K562 (cell line): ENCODE results near the gene CHN2. TPM values are rescaled to one million over a fixed set of nuclear protein-coding genes. Genes with fewer than 3 reads are reported as not detected.

Source experiments
- ATAC-seq: fragments of 200-7000 bp; cut with Tn5 transposase; 3 replicates; pipeline ENCODE4 v1.9.1; 2020; ENCODE audit warnings: moderate library complexity
- BruUV-seq: library from RNA; stranded (reverse); fragments of 400-500 nt; replicated peaks from 2 replicates; lab custom pipeline; 2021; lab: Mats Ljungman, UMichigan
- CTCF ChIA-PET: fragments of 300-600 bp; formaldehyde crosslinking; extraction: SDS; loops from one replicate; lab custom pipeline; 2021; ENCODE audit warnings: low intra/inter-chr PET ratio; lab: Yijun Ruan, JAX
- POLR2A ChIA-PET: fragments of 300-600, 350-650 bp; sonication (Branson Sonifier 250); formaldehyde crosslinking; extraction: SDS; loops from one replicate; lab custom pipeline; 2021; ENCODE audit warnings: antibody characterized with exemption, inconsistent platforms; lab: Yijun Ruan, JAX
- DNase-seq, 4 experiments: peaks; one replicate each; pipeline versions ENCODE4 v3.0.0 to v3.0.0-alpha.2; 2011 to 2018; ENCODE audit warnings: low spot score in 3 of 4, mixed read lengths in 3 of 4; ENCODE audit errors: extremely low read depth in 1 of 4
- FAIRE-seq: peaks from 2 replicates; lab custom pipeline; 2011; peaks lifted over from hg19 to GRCh38; lab: Jason Lieb, UNC
- H2AFZ ChIP-seq: 2 replicates; pipeline ENCODE4 v1.6.0; 2011; ENCODE audit warnings: low read depth, low read length, control low read depth, inconsistent platforms
- H3K27ac ChIP-seq: fragments of 200-600 bp; 3 replicates; pipeline ENCODE4 v1.8.0; 2011; ENCODE audit warnings: low read depth, mild to moderate bottlenecking, control low read depth, inconsistent platforms, low read length, moderate library complexity, mixed read lengths; ENCODE audit errors: extremely low read depth
- H3K27me3 ChIP-seq, 2 experiments: fragments of 300-600 bp in 1 of 2; 2 replicates in 1 of 2; 3 replicates in 1 of 2; pipeline versions ENCODE4 v1.6.0 to v1.8.0; 2011; ENCODE audit warnings: inconsistent platforms in 2 of 2, low read length in 2 of 2, mild to moderate bottlenecking in 1 of 2, mixed read lengths in 1 of 2, moderate library complexity in 1 of 2; ENCODE audit not compliant: control insufficient read depth in 2 of 2, insufficient read depth in 2 of 2
- H3K36me3 ChIP-seq: fragments of 300-600 bp; 3 replicates; pipeline ENCODE4 v1.8.0; 2011; ENCODE audit warnings: mild to moderate bottlenecking, low read length, inconsistent platforms; ENCODE audit not compliant: control insufficient read depth, insufficient read depth
- H3K4me1 ChIP-seq, 2 experiments: fragments of 200-600 bp in 1 of 2; replicated peaks in 1 of 2; 2 replicates in 1 of 2; 3 replicates in 1 of 2; pipeline versions ENCODE4 v1.5.1 to v1.8.0; 2011; ENCODE audit warnings: inconsistent platforms in 2 of 2, low read length in 2 of 2, mild to moderate bottlenecking in 1 of 2, mixed read lengths in 1 of 2, moderate library complexity in 1 of 2; ENCODE audit not compliant: control insufficient read depth in 2 of 2, insufficient read depth in 2 of 2
- H3K4me2 ChIP-seq: 2 replicates; pipeline ENCODE4 v1.6.1; 2011; ENCODE audit warnings: low read length, control low read depth, inconsistent platforms, mixed read lengths; ENCODE audit not compliant: insufficient read depth
- H3K4me3 ChIP-seq: fragments of 200-600 bp; sonication (generic), shearing (Covaris generic); 2 replicates; pipeline ENCODE4 v1.5.1; 2016; ENCODE audit warnings: control low read depth, inconsistent platforms
- H3K79me2 ChIP-seq: fragments of 200-600 bp; 3 replicates; pipeline ENCODE4 v1.8.0; 2011; ENCODE audit warnings: low read length, inconsistent platforms; ENCODE audit not compliant: control insufficient read depth, insufficient read depth
- H3K9ac ChIP-seq, 2 experiments: 2 replicates each; pipeline versions ENCODE4 v1.6.0 to v1.6.1; 2011; ENCODE audit warnings: low read depth in 2 of 2, low read length in 2 of 2, control low read depth in 1 of 2, inconsistent platforms in 1 of 2, mild to moderate bottlenecking in 1 of 2, mixed read lengths in 1 of 2; ENCODE audit not compliant: insufficient read depth in 1 of 2
- H3K9me1 ChIP-seq: one replicate; pipeline ENCODE4 v1.6.0; 2011; ENCODE audit warnings: inconsistent platforms, mild to moderate bottlenecking, low read length, moderate library complexity; ENCODE audit not compliant: control insufficient read depth, insufficient read depth
- H3K9me3 ChIP-seq: replicated peaks from 2 replicates; pipeline ENCODE4 v1.5.1; 2011; ENCODE audit warnings: low read depth, low read length, inconsistent platforms; ENCODE audit not compliant: control insufficient read depth, insufficient read depth
- H4K20me1 ChIP-seq: replicated peaks from 2 replicates; pipeline ENCODE4 v1.6.1; 2011; ENCODE audit warnings: low read length, inconsistent platforms, mixed read lengths; ENCODE audit not compliant: control insufficient read depth, insufficient read depth
- BRF2 ChIP-seq: IDR thresholded peaks from 3 replicates; pipeline ENCODE4 v1.6.1; 2011; ENCODE audit warnings: borderline replicate concordance, mild to moderate bottlenecking; ENCODE audit not compliant: insufficient read length, insufficient read depth
- CBFA2T3 ChIP-seq: fragments of 450-650 bp; IDR thresholded peaks from 2 replicates; pipeline ENCODE4 v1.6.1; 2017
- CGGBP1 ChIP-seq: fragments of 250-450 bp; sonication (Bioruptor Pico); IDR thresholded peaks from 2 replicates; pipeline ENCODE4 v1.9.0; 2021; ENCODE audit warnings: mild to moderate bottlenecking
- DACH1 ChIP-seq: fragments of 450-650 bp; IDR thresholded peaks from 2 replicates; pipeline ENCODE4 v1.6.1; 2018; ENCODE audit not compliant: partially characterized antibody
- DNMT1 ChIP-seq: fragments of 450-650 bp; IDR thresholded peaks from 2 replicates; pipeline ENCODE4 v1.6.1; 2016; ENCODE audit warnings: antibody characterized with exemption, mild to moderate bottlenecking
- GABPB2 ChIP-seq: fragments of 250-450 bp; sonication (Bioruptor Pico); conservative IDR thresholded peaks from 2 replicates; pipeline ENCODE4 v1.5.1; 2021; ENCODE audit warnings: mild to moderate bottlenecking
- KHSRP ChIP-seq: fragments of 450-650 bp; IDR thresholded peaks from 2 replicates; pipeline ENCODE4 v1.6.1; 2017
- KLF6 ChIP-seq: fragments of 250-450 bp; sonication (Bioruptor Pico); IDR thresholded peaks from 2 replicates; pipeline ENCODE4 v1.4.0; 2020; ENCODE audit warnings: mild to moderate bottlenecking, moderate library complexity, borderline replicate concordance
- MAFK ChIP-seq: IDR thresholded peaks from 2 replicates; pipeline ENCODE4 v1.6.1; 2011; ENCODE audit warnings: low read length, improper control_type of control experiment
- NCOR1 ChIP-seq: fragments of 450-650 bp; IDR thresholded peaks from 2 replicates; pipeline ENCODE4 v1.6.1; 2016; ENCODE audit warnings: mild to moderate bottlenecking, moderate library complexity
- TAF1 ChIP-seq: IDR thresholded peaks from 2 replicates; pipeline ENCODE4 v1.6.1; 2011; ENCODE audit warnings: mild to moderate bottlenecking, low read length, moderate library complexity; ENCODE audit not compliant: insufficient read depth, control insufficient read depth, severe bottlenecking; ENCODE audit errors: extremely low read depth
- TRIM28 ChIP-seq: fragments of 450-650 bp; IDR thresholded peaks from 2 replicates; pipeline ENCODE4 v1.6.1; 2017
- WGBS: fragments of 100-300 bp; shearing (Covaris generic); methylation state at CpG from one replicate; pipeline ENCODE4 v1.1.6; 2016; ENCODE audit warnings: low coverage, mixed read lengths; ENCODE audit not compliant: insufficient coverage; ENCODE audit errors: missing lambda C conversion rate; 5-methylcytosine and 5-hydroxymethylcytosine counted together
- in situ Hi-C: fragments of 300-500 bp; cut with MboI; formaldehyde crosslinking; loops from 4 replicates; pipeline ENCODE4 v1.15.0; 2018; ENCODE audit warnings: inconsistent platforms, mixed read lengths
- intact Hi-C: fragments of 100-400 bp; cut with micrococcal nuclease; formaldehyde crosslinking; loops from 2 replicates; pipeline ENCODE4 v1.14.2; 2022
- polyA plus RNA-seq, 8 experiments: library from polyadenylated mRNA; depleted of rRNA in 4 of 8; stranded (reverse) in 5 of 8; unstranded in 3 of 8; fragments of >200 nt; fragmentation: Nextera tagmentation in 2 of 8; fragmentation: Illumina TruSeq in 1 of 8; extraction: Ambion mirVana in 2 of 8; extraction: Trizol in 1 of 8; gene quantifications; 2 replicates each; pipeline versions ENCODE4 v1.2.1 to v1.2.3, GENCODE V29; 2011 to 2014; ENCODE audit warnings: inconsistent platforms in 1 of 8, missing spikeins in 1 of 8
- total RNA-seq, 7 experiments: library from RNA; depleted of rRNA in 6 of 7; stranded (reverse); fragments of >200 nt in 6 of 7; fragmentation: Illumina TruSeq in 2 of 7; extraction: Trizol in 2 of 7; gene quantifications; 2 replicates each; pipeline versions ENCODE4 v1.2.1 to v1.2.3, GENCODE V29; 2011 to 2021; ENCODE audit warnings: low replicate concordance in 1 of 7
- TF ChIP-seq, protein P1 (sequence below): fragments of 250-450 bp; sonication (Bioruptor Pico); IDR thresholded peaks from 2 replicates; pipeline ENCODE4 v1.8.0; 2022; ENCODE audit warnings: inconsistent platforms
- TF ChIP-seq, protein P2 (sequence below): IDR thresholded peaks from 2 replicates; pipeline ENCODE4 v1.6.1; 2011; ENCODE audit warnings: borderline replicate concordance, low read depth, mild to moderate bottlenecking, moderate library complexity, low read length; ENCODE audit not compliant: insufficient read depth, poor library complexity, severe bottlenecking

Gene CHN2
- total and polyA plus RNA-seq, 9 of the 15 experiments (the other 6 are each of a cell fraction or from before 2014, with no cell fraction given) = 0.12 to 2.1 (median 0.31) TPM; not detected in 1

GRCh38 chr7:29332875-29333855 is 138.6 kb downstream of the CHN2 start:
- Histone ChIP-seq H3K27ac (no peak overlapping the region), H3K79me2 (no peaks in the 10 kb centered on the region), H3K9me1 (no peaks in the 10 kb centered on the region), H3K4me2 (no peak overlapping the region), H3K4me3 (no peak overlapping the region), H3K4me1 (no peaks in the 10 kb centered on the region), H3K36me3 (no peaks in the 10 kb centered on the region), H3K9ac (no peak overlapping the region), H4K20me1 (no peaks in the 10 kb centered on the region; the same call in 1 of the 2 replicates), H3K9me3 (no peaks in the 10 kb centered on the region), H2AFZ (no peak overlapping the region), H3K27me3 (peaks cover 0 to 10% of the 10 kb centered on the region in 2 experiments; a peak in 3 of 5 replicates)
- TF ChIP-seq CBFA2T3 (no peak), GABPB2 (CRISPR knock-in tag) (no peak), MAFK (no peak), NCOR1 (no peak), CGGBP1 (no peak), KLF6 (CRISPR knock-in tag) (no peak), DACH1 (no peak), TAF1 (no peak), TRIM28 (no peak), DNMT1 (no peak), KHSRP (no peak), BRF2 (no peak)
- TF ChIP-seq, protein P1, sequence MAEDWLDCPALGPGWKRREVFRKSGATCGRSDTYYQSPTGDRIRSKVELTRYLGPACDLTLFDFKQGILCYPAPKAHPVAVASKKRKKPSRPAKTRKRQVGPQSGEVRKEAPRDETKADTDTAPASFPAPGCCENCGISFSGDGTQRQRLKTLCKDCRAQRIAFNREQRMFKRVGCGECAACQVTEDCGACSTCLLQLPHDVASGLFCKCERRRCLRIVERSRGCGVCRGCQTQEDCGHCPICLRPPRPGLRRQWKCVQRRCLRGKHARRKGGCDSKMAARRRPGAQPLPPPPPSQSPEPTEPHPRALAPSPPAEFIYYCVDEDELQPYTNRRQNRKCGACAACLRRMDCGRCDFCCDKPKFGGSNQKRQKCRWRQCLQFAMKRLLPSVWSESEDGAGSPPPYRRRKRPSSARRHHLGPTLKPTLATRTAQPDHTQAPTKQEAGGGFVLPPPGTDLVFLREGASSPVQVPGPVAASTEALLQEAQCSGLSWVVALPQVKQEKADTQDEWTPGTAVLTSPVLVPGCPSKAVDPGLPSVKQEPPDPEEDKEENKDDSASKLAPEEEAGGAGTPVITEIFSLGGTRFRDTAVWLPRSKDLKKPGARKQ (CRISPR knock-in tag) = no peak
- TF ChIP-seq, protein P2, sequence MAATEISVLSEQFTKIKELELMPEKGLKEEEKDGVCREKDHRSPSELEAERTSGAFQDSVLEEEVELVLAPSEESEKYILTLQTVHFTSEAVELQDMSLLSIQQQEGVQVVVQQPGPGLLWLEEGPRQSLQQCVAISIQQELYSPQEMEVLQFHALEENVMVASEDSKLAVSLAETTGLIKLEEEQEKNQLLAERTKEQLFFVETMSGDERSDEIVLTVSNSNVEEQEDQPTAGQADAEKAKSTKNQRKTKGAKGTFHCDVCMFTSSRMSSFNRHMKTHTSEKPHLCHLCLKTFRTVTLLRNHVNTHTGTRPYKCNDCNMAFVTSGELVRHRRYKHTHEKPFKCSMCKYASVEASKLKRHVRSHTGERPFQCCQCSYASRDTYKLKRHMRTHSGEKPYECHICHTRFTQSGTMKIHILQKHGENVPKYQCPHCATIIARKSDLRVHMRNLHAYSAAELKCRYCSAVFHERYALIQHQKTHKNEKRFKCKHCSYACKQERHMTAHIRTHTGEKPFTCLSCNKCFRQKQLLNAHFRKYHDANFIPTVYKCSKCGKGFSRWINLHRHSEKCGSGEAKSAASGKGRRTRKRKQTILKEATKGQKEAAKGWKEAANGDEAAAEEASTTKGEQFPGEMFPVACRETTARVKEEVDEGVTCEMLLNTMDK = no peak
- POLR2A ChIA-PET = interaction anchor here (1.3 kb wide), 1 partner anchor 13 kb away, joined by 4 read pairs; no protein-coding TSS in a partner anchor
- FAIRE-seq (no peak), ATAC-seq (no peak), DNase-seq (no peak)
- CTCF ChIA-PET = no interaction called here
- BruUV-seq = no TSS peak
- 2% methylated on average over 14 of the region's 14 CpGs for WGBS
- in situ Hi-C loops (no loop called here), intact Hi-C loops (no loop called here)
